Thoracic aorta (tissue), 2 donors: ENCODE data around the gene HHIPL2. TPM values are rescaled to one million over a fixed set of nuclear protein-coding genes. Genes with fewer than 3 reads are reported as not detected.
"Not testable (repeated sequence)": the region's sequence is repeated elsewhere in the genome, so short reads cannot be mapped to it uniquely, and the experiment has no call there.

ENCODE experiments used
- ATAC-seq: fragments of 150-250 bp; one replicate; pipeline ENCODE4 v1.8.0; 2017; ENCODE audit warnings: low read depth; ENCODE audit not compliant: insufficient number of reproducible peaks, low FRiP score
- DNase-seq: peaks from one replicate; pipeline ENCODE4 v3.0.0-alpha.2; 2020; ENCODE audit warnings: low spot score
- H3K27ac ChIP-seq, 2 donors: fragments of 200-600 bp; sonication (generic); 1 replicate in 1 of 2; 2 replicates in 1 of 2; pipeline ENCODE4 v1.5.1; 2016; ENCODE audit warnings: mild to moderate bottlenecking in 2 of 2, moderate library complexity in 2 of 2
- H3K27me3 ChIP-seq: fragments of 200-600 bp; sonication (generic); replicated peaks from 2 replicates; pipeline ENCODE4 v1.6.0; 2016; ENCODE audit warnings: mild to moderate bottlenecking; ENCODE audit not compliant: insufficient read depth
- H3K36me3 ChIP-seq: fragments of 200-600 bp; sonication (generic); one replicate; pipeline ENCODE4 v1.5.1; 2016
- H3K4me1 ChIP-seq, 2 donors: fragments of 200-600 bp; sonication (generic); 1 replicate in 1 of 2; 2 replicates in 1 of 2; pipeline versions ENCODE4 v1.5.1 to v1.6.0; 2016; ENCODE audit warnings: low read depth in 2 of 2, mild to moderate bottlenecking in 1 of 2; ENCODE audit not compliant: control insufficient read depth in 1 of 2
- H3K4me3 ChIP-seq: fragments of 200-600 bp; sonication (generic); 2 replicates; pipeline ENCODE4 v1.5.1; 2016; ENCODE audit warnings: mild to moderate bottlenecking
- H3K9me3 ChIP-seq: fragments of 200-600 bp; sonication (generic); 2 replicates; pipeline ENCODE4 v1.5.1; 2016
- CTCF ChIP-seq: fragments of 200-600 bp; sonication (generic); IDR thresholded peaks from one replicate; pipeline ENCODE4 v1.5.1; 2019; ENCODE audit warnings: antibody characterized with exemption
- total RNA-seq, 2 donors: library from RNA; depleted of rRNA; stranded (reverse); fragments of >200 nt; gene quantifications; one replicate each; pipeline versions ENCODE4 v1.1.0 to v1.2.3, GENCODE V29; 2016

Gene HHIPL2
- total RNA-seq, 2 donors from 2014 or later: not detected

GRCh38 chr1:222521299-222522104, 26.4 kb downstream of the HHIPL2 start:
- TF ChIP-seq CTCF: no peak
- H3K4me3 ChIP-seq: no peak overlapping the region
- ATAC-seq (peak; percentile 36), DNase-seq (no peak)
- no peak overlapping the region for H3K27ac ChIP-seq
- H3K4me1 ChIP-seq: no peaks in the 10 kb centered on the region
- no peaks in the 10 kb centered on the region for H3K9me3 ChIP-seq
- no peaks in the 10 kb centered on the region for H3K27me3 ChIP-seq
- no peaks in the 10 kb centered on the region for H3K36me3 ChIP-seq

- H3K4me3 ChIP-seq, H3K27me3 ChIP-seq, H3K27ac ChIP-seq, H3K36me3 ChIP-seq, H3K9me3 ChIP-seq, H3K4me1 ChIP-seq, ATAC-seq, DNase-seq: not testable (repeated sequence)
Observed at GRCh38 chr1:222489496-222489895, 58.4 kb downstream of the HHIPL2 start.

GRCh38 chr1:222487774-222488173, 60.1 kb downstream of the HHIPL2 start:
- not testable (repeated sequence) for H3K27me3 ChIP-seq, H3K36me3 ChIP-seq, H3K4me3 ChIP-seq, ATAC-seq, H3K4me1 ChIP-seq, H3K27ac ChIP-seq, DNase-seq, H3K9me3 ChIP-seq

GRCh38 chr1:222484005-222484404, 63.9 kb downstream of the HHIPL2 start:
- H3K4me3 ChIP-seq, ATAC-seq, H3K36me3 ChIP-seq, H3K9me3 ChIP-seq, DNase-seq, H3K27me3 ChIP-seq, H3K27ac ChIP-seq, H3K4me1 ChIP-seq: not testable (repeated sequence)

- H3K36me3 ChIP-seq, H3K4me3 ChIP-seq, H3K9me3 ChIP-seq, DNase-seq, H3K4me1 ChIP-seq, H3K27ac ChIP-seq, H3K27me3 ChIP-seq, ATAC-seq: not testable (repeated sequence)
Observed at GRCh38 chr1:222479567-222479966, 68.3 kb downstream of the HHIPL2 start.

- H3K27ac ChIP-seq, H3K4me3 ChIP-seq, ATAC-seq, H3K27me3 ChIP-seq, H3K36me3 ChIP-seq, H3K9me3 ChIP-seq, H3K4me1 ChIP-seq, DNase-seq: not testable (repeated sequence)
Observed at GRCh38 chr1:222476436-222476835, 71.5 kb downstream of the HHIPL2 start.

GRCh38 chr1:222473717-222474116, 74.2 kb downstream of the HHIPL2 start:
- not testable (repeated sequence) for H3K36me3 ChIP-seq, H3K27ac ChIP-seq, H3K4me3 ChIP-seq, DNase-seq, H3K27me3 ChIP-seq, ATAC-seq, H3K9me3 ChIP-seq, H3K4me1 ChIP-seq

GRCh38 chr1:222472776-222473540, 74.9 kb downstream of the HHIPL2 start:
- H3K27me3 ChIP-seq, H3K4me3 ChIP-seq, H3K27ac ChIP-seq, H3K4me1 ChIP-seq, H3K36me3 ChIP-seq, H3K9me3 ChIP-seq, DNase-seq, ATAC-seq: not testable (repeated sequence)

Other genes with a start within 250 kb of the HHIPL2 start
- gene TAF1A, start 41.8 kb upstream of the HHIPL2 start, total RNA-seq: 1 to 10 TPM; 2.0 to 2.8 TPM
- 10 to 100 TPM; 44.0 to 72.9 TPM for gene MIA3, start 70.0 kb upstream of the HHIPL2 start, total RNA-seq
- 10 to 100 TPM; 59.2 to 61.7 TPM for gene AIDA, start 164.4 kb upstream of the HHIPL2 start, total RNA-seq
- gene BROX, start 164.5 kb upstream of the HHIPL2 start, total RNA-seq: 10 to 100 TPM; 24.4 to 36.0 TPM
- 1 to 10 TPM in 1 of 2 donors, not detected in 1; 3.1 TPM for gene FAM177B, start 189.1 kb upstream of the HHIPL2 start, total RNA-seq